Ovary (tissue), 3 donors: ENCODE measurements around the gene B4GALT3.

Experiments
- CTCF ChIP-seq, 3 donors: fragments of 450-650 bp in 2 of 3; fragments of 200-600 bp in 1 of 3; IDR thresholded peaks; one replicate each; pipeline versions ENCODE4 v1.5.1 to v1.8.0; 2016 to 2022; ENCODE audit warnings: antibody characterized with exemption in 3 of 3, mild to moderate bottlenecking in 1 of 3
- EP300 ChIP-seq: sonication (generic); formaldehyde crosslinking; IDR thresholded peaks from one replicate; pipeline ENCODE4 v1.6.1; 2017; ENCODE audit warnings: antibody characterized with exemption
- POLR2A ChIP-seq: fragments of 450-650 bp; IDR thresholded peaks from one replicate; pipeline ENCODE4 v1.6.1; 2017; ENCODE audit warnings: antibody characterized with exemption, mild to moderate bottlenecking, moderate library complexity
- donor health status: DM: no; HTN: no; CAD: no.

- TF ChIP-seq CTCF (IDR thresholded peaks at IDR 0.05) (no peak), EP300 (no peak), POLR2A (no peak)
Observed at GRCh38 chr1:161219078-161219892, 42.0 kb upstream of the B4GALT3 start.
